Measurements from ENCODE around the gene RASIP1. TPM values are rescaled to one million over a fixed set of nuclear protein-coding genes. Genes with fewer than 3 reads are reported as not detected.

Gene RASIP1
- total and polyA plus RNA-seq, 2 of the 8 experiments (the other 6 are each of a cell fraction or from before 2014, with no cell fraction given) = 9.3 to 11.4 TPM

DNA sequence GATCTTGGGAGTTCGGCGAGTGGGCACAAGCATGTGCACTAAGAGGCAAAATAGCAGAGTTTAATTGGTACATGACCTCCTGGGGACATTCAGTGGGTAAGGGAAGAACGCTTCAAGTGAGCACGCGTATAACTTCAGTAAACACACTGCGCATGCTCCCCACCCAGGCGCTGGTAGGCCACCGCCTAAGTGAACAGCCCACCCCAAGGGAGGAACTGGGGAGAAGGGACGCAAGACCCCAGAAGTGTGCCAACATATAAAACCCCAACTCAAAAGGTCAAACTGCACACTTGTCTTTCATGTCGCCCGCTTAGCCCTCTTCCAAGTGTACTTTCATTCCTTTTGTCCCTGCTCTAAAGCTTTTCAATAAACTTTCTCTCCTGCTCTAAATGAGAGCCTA lies 57.1 kb downstream of the RASIP1 start:
- no peaks in the 10 kb centered on the region for H3K9me3 ChIP-seq (ENCODE audit: insufficient read depth in 2 of 2, low read depth in 1 of 2, low read length in 1 of 2)
- no peak overlapping the region for H3K4ac ChIP-seq (replicated peaks; ENCODE audit: insufficient read length, low read depth, low read length)
- H3K56ac ChIP-seq (replicated peaks; ENCODE audit: insufficient read length, low read depth, low read length) = no peak overlapping the region
- POLR2A ChIA-PET (ENCODE audit: partially characterized antibody) = interaction anchor here (1.0 to 3.9 kb wide), 4 partner anchors 9 to 30 kb away, joined by 4 to 18 read pairs (median 4); partner anchors contain the start of gene FUT2
- no peaks in the 10 kb centered on the region; a peak in 1 of 7 replicates for H3K4me1 ChIP-seq (replicated peaks in 1 of 4; ENCODE audit: control insufficient read depth in 3 of 4, insufficient read depth in 4 of 4, low read length in 3 of 4)
- no peaks in the 10 kb centered on the region for H4K20me1 ChIP-seq (replicated peaks in 1 of 2; ENCODE audit: control insufficient read depth in 1 of 2, insufficient read depth in 2 of 2, low read length in 2 of 2)
- no peak overlapping the region for H2AK5ac ChIP-seq (ENCODE audit: low read depth, low read length)
- no peak overlapping the region for H2BK12ac ChIP-seq (ENCODE audit: low read depth, low read length)
- no peak overlapping the region; a peak in 1 of 7 replicates for H3K9ac ChIP-seq (replicated peaks in 1 of 4; ENCODE audit: extremely low read depth in 1 of 4, low read depth in 3 of 4, low read length in 3 of 4)
- H4K8ac ChIP-seq (ENCODE audit: extremely low read depth, insufficient read depth, low read length) = no peak overlapping the region
- no peak overlapping the region for H2BK5ac ChIP-seq (ENCODE audit: low read depth, low read length)
- H4K91ac ChIP-seq (replicated peaks; ENCODE audit: insufficient read length, low read length) = no peak overlapping the region
- H3K27me3 ChIP-seq (replicated peaks in 1 of 4; ENCODE audit: control insufficient read depth in 3 of 4, extremely low read depth in 1 of 4, insufficient read depth in 3 of 4, low read length in 3 of 4) = no peaks in the 10 kb centered on the region
- H3K4me3 ChIP-seq (ENCODE audit: extremely low read depth in 1 of 4, insufficient read depth in 2 of 4, low read depth in 3 of 4, low read length in 4 of 4) = no peak overlapping the region
- no peak overlapping the region for H2AFZ ChIP-seq (ENCODE audit: low read length)
- H3K14ac ChIP-seq (ENCODE audit: insufficient read length) = no peak overlapping the region
- no peak overlapping the region for H3K27ac ChIP-seq (ENCODE audit: low read depth, low read length)
- no peak overlapping the region for H4K5ac ChIP-seq (ENCODE audit: insufficient read length, low read depth, low read length)
- FAIRE-seq (no peak), DNase-seq (ENCODE audit: low read depth in 1 of 2, low spot score in 2 of 2) (no peak)
- no peak overlapping the region for H3K18ac ChIP-seq (ENCODE audit: extremely low read depth, low read length)
- no peak overlapping the region for H3K23ac ChIP-seq (ENCODE audit: insufficient read length)
- no peak overlapping the region for H2BK120ac ChIP-seq (replicated peaks; ENCODE audit: low read depth, low read length)
- no peaks in the 10 kb centered on the region for H3K79me1 ChIP-seq (ENCODE audit: low read depth, low read length)
- CTCF ChIA-PET (ENCODE audit: partially characterized antibody) = interaction anchor here (0.6 to 2.1 kb wide), 6 partner anchors 8 to 34 kb away, joined by 3 to 13 read pairs (median 7); partner anchors contain the start of gene FUT2
- H3K23me2 ChIP-seq (ENCODE audit: low read depth, low read length) = no peaks in the 10 kb centered on the region
- H2BK20ac ChIP-seq (ENCODE audit: low read length) = no peak overlapping the region
- TF ChIP-seq JUN (IDR thresholded peaks at IDR 0.05; ENCODE audit: low read depth, low read length) (no peak), SIRT6 (IDR thresholded peaks at IDR 0.05; ENCODE audit: low read length) (no peak), YY1 (IDR thresholded peaks at IDR 0.05; ENCODE audit: low read depth, low read length) (no peak)
- no peaks in the 10 kb centered on the region for H3K79me2 ChIP-seq (ENCODE audit: control insufficient read depth in 1 of 2, insufficient read depth in 2 of 2, low read length in 2 of 2)
- H3K36me3 ChIP-seq (ENCODE audit: control insufficient read depth in 2 of 4, insufficient read depth in 4 of 4, low read length in 3 of 4) = no peaks in the 10 kb centered on the region
- WGBS, 2 experiments (ENCODE audit: extremely low coverage in 1 of 2, insufficient coverage in 1 of 2, insufficient read length in 1 of 2, insufficient replicate concordance in 2 of 2, low coverage in 1 of 2, low lambda C conversion rate in 2 of 2, missing lambda C conversion rate in 1 of 2) = 78% methylated on average over 11 of the region's 11 CpGs; no CpG with 5 or more reads in 1 of the 2 experiments
- H2BK15ac ChIP-seq (ENCODE audit: low read length) = no peak overlapping the region
- no peak overlapping the region for H3K4me2 ChIP-seq (ENCODE audit: insufficient read depth in 1 of 2, low read depth in 2 of 2, low read length in 2 of 2)

Data from H1 (cell line).